Activated CD4-positive, alpha-beta T cell treated with anti-CD3 and anti-CD28 coated beads for 4 hours (primary cell): ENCODE data around the gene GRIP2.

Experiments used
- DNase-seq, 2 donors: peaks; one replicate each; pipeline ENCODE4 v3.0.0-alpha.2; 2020

The GRIP2 gene

GRCh38 chr3:14463330-14464140, 76.6 kb downstream of the GRIP2 start:
- DNase-seq, result no peak

GRCh38 chr3:14462738-14463137, 77.4 kb downstream of the GRIP2 start:
- no peak for DNase-seq

- peak; percentile 38 to 44 for DNase-seq
Observed at GRCh38 chr3:14461748-14462324, 78.3 kb downstream of the GRIP2 start.

- no peak for DNase-seq
Observed at GRCh38 chr3:14461006-14461747, 79.0 kb downstream of the GRIP2 start.

GRCh38 chr3:14460342-14461005, 79.7 kb downstream of the GRIP2 start:
- DNase-seq, result no peak

- no peak for DNase-seq
Observed at GRCh38 chr3:14459787-14460186, 80.4 kb downstream of the GRIP2 start.

- no peak for DNase-seq
Observed at GRCh38 chr3:14459384-14459783, 80.8 kb downstream of the GRIP2 start.

- no peak for DNase-seq
Observed at GRCh38 chr3:14458434-14459275, 81.5 kb downstream of the GRIP2 start.

- no peak for DNase-seq
Observed at GRCh38 chr3:14457999-14458398, 82.1 kb downstream of the GRIP2 start.

- DNase-seq, result no peak
Observed at GRCh38 chr3:14457481-14457880, 82.7 kb downstream of the GRIP2 start.

- no peak for DNase-seq
Observed at GRCh38 chr3:14456794-14457193, 83.3 kb downstream of the GRIP2 start.

- no peak for DNase-seq
Observed at GRCh38 chr3:14455571-14456317, 84.4 kb downstream of the GRIP2 start.

GRCh38 chr3:14454639-14455310, 85.4 kb downstream of the GRIP2 start:
- DNase-seq, result no peak

- DNase-seq, result no peak
Observed at GRCh38 chr3:14453876-14454638, 86.1 kb downstream of the GRIP2 start.

- DNase-seq, result no peak
Observed at GRCh38 chr3:14452740-14453710, 87.1 kb downstream of the GRIP2 start.

GRCh38 chr3:14451844-14452739, 88.0 kb downstream of the GRIP2 start:
- no peak for DNase-seq

- DNase-seq, result no peak
Observed at GRCh38 chr3:14450922-14451606, 89.1 kb downstream of the GRIP2 start.
